ENCODE data around the gene PRIMA1. TPM values are rescaled to one million over a fixed set of nuclear protein-coding genes. Genes with fewer than 3 reads are reported as not detected.

The PRIMA1 gene
- total RNA-seq, 4 donors from 2014 or later: 0.33 to 0.88 (median 0.64) TPM

DNA sequence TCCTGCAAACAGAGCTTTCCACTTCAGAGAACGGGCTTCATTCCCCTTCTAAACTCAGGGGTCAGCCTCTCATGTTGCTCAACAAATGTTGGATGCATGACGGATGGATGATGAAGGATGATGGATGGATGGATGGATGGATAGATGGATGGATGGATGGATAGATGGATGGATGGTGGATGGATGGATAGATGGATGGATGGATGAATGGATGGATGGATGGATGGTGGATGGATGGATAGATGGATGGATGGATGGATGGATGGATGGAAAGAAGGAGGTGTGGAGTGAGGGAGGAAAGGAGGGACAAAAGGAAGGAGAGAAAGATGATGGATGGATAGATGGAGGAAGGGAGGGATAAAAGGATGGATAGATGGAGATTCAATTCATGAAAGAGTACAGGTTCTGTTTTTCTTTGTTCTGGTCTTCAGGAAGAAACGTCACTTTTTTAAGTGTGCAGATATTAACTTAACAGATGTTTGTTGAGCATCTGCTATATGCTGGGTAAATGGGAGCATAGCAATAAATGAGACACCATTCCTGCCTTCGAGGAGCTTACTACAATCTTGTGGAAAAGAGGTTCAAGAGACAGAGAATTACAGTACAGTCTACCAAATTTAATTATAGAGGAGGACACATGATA, 41.7 kb upstream of the PRIMA1 start:
- Histone ChIP-seq H3K4me3 (replicated peaks in 1 of 3) (no peak overlapping the region), H3K9me3 (no peaks in the 10 kb centered on the region), H3K4me1 (no peaks in the 10 kb centered on the region), H3K27me3 (no peaks in the 10 kb centered on the region), H3K27ac (no peak overlapping the region), H3K36me3 (no peaks in the 10 kb centered on the region)
- intact Hi-C loops (cut with DNase I): no loop called here
- 74 to 76% methylated on average over 4 of the region's 4 CpGs for WGBS, 2 donors
- no peak for DNase-seq
- TF ChIP-seq POLR2A (IDR thresholded peaks at IDR 0.05): no peak
- TF ChIP-seq, protein P1, sequence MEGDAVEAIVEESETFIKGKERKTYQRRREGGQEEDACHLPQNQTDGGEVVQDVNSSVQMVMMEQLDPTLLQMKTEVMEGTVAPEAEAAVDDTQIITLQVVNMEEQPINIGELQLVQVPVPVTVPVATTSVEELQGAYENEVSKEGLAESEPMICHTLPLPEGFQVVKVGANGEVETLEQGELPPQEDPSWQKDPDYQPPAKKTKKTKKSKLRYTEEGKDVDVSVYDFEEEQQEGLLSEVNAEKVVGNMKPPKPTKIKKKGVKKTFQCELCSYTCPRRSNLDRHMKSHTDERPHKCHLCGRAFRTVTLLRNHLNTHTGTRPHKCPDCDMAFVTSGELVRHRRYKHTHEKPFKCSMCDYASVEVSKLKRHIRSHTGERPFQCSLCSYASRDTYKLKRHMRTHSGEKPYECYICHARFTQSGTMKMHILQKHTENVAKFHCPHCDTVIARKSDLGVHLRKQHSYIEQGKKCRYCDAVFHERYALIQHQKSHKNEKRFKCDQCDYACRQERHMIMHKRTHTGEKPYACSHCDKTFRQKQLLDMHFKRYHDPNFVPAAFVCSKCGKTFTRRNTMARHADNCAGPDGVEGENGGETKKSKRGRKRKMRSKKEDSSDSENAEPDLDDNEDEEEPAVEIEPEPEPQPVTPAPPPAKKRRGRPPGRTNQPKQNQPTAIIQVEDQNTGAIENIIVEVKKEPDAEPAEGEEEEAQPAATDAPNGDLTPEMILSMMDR (IDR thresholded peaks at IDR 0.05): no peak

DNA sequence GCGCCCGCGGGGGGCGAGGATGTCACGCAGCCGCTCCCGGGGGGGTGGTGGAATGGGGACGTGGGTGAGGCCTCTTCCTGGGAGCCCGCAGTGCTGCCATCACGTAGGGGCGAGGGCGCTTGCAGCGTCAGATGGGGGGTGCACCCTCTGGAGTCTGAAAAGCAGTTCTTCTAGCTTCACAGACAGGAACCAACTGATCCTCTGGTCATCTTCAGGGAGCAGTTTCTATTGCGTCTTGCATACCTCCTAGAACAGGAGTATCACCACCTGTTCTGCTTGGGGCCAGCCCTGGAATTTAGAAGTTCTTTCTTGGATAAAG, 36.9 kb upstream of the PRIMA1 start:
- no peaks in the 10 kb centered on the region for H3K27me3 ChIP-seq
- H3K27ac ChIP-seq: no peak overlapping the region
- no peaks in the 10 kb centered on the region for H3K36me3 ChIP-seq
- no peaks in the 10 kb centered on the region for H3K9me3 ChIP-seq
- intact Hi-C loops (cut with DNase I): no loop called here
- DNase-seq: no peak
- 60 to 69% methylated on average over 2 to 6 of the region's 14 CpGs for WGBS, 2 donors
- H3K4me1 ChIP-seq: no peaks in the 10 kb centered on the region
- no peak overlapping the region for H3K4me3 ChIP-seq (replicated peaks in 1 of 3)
- TF ChIP-seq POLR2A (IDR thresholded peaks at IDR 0.05): no peak
- TF ChIP-seq, protein P1 (IDR thresholded peaks at IDR 0.05): no peak

DNA sequence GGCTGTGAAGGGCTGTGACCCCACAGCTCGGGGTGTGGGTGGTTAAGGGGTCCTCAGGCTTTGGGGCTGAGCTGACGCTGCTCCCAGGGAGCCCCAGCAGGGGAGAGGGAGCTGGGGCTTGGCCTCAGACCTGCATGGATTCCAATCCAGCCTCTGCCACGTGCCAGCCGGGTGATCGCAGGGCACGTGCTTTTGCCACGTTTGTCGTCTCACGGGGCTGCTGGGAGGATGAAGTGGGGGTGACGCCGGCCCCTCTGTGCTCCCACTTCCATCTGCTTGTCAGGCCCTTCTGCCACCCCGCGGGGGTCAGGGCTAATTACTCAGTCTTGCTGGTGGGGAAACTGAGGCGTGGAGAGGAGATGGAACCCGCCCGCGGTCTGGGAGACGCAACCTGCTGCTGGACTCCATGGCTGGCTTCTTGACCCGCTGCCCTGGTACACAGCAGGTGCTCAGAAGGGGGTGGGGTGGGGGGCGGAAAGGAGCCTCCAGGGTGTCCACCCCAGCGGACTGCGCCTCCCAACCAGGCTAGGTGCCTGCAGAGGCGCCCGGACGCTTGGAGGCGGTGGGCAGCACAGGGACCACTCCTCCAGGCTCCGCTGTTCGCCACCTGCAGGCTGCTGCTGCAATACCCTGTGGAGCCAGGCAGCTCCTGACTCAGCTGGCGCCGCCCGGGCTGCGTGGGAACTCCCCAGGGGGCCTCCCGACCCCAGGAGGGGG, 36.4 kb upstream of the PRIMA1 start:
- Histone ChIP-seq H3K4me1 (no peaks in the 10 kb centered on the region), H3K27me3 (no peaks in the 10 kb centered on the region), H3K27ac (no peak overlapping the region), H3K4me3 (replicated peaks in 1 of 3) (no peak overlapping the region), H3K36me3 (no peaks in the 10 kb centered on the region), H3K9me3 (no peaks in the 10 kb centered on the region)
- TF ChIP-seq POLR2A (IDR thresholded peaks at IDR 0.05): no peak
- TF ChIP-seq, protein P1 (IDR thresholded peaks at IDR 0.05): no peak
- DNase-seq: no peak
- intact Hi-C loops (cut with DNase I): no loop called here
- WGBS, 2 donors: 74 to 87% methylated on average over 6 to 17 of the region's 33 CpGs

DNA sequence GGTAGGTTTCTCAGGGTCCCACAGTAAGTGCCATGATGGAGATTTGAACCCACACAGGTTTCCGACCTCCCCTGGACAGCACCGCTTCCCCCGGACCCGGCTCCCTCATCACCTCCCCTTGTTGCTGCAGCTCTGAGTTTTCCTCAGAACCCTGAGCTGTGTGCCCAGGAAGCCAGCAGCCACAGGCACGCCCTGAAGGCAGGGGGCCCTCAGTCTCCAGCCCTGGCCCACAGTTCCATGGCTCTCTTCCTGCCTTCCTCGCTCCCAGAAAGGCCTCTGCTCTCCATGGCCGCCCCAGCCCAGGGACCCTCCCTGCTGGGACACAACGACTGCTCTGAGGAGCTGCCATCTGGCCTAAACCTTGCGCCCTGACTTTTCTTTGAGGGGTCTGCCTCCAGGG, 35.8 kb upstream of the PRIMA1 start:
- no peaks in the 10 kb centered on the region for H3K27me3 ChIP-seq
- intact Hi-C loops (cut with DNase I): no loop called here
- TF ChIP-seq POLR2A (IDR thresholded peaks at IDR 0.05): no peak
- TF ChIP-seq, protein P1 (IDR thresholded peaks at IDR 0.05): no peak
- no peaks in the 10 kb centered on the region for H3K9me3 ChIP-seq
- DNase-seq: no peak
- no peak overlapping the region for H3K27ac ChIP-seq
- no peak overlapping the region for H3K4me3 ChIP-seq (replicated peaks in 1 of 3)
- H3K36me3 ChIP-seq: no peaks in the 10 kb centered on the region
- no peaks in the 10 kb centered on the region for H3K4me1 ChIP-seq
- WGBS, 2 donors: 60 to 78% methylated on average over 2 to 9 of the region's 9 CpGs

DNA sequence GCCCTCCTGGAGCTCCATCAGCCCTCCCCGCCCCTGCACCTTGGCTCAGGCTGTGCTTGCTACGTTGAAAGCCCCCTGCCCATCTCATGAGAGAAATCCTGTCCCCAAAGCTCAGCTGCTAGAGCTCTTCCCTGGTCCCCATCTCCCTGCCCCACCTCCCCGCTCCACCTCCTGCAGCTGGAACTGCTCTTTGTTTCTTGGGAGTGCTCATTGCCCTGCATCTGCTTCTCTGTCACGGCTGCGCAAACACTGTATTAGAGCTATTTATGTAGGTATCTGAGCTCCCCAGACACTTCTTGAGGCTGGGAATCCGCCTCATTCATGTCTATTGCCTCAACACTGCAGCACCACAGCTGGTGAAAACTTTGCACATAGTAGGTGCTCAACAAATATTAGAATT, 32.8 kb upstream of the PRIMA1 start:
- 73 to 82% methylated on average over 5 to 6 of the region's 6 CpGs for WGBS, 2 donors
- H3K4me1 ChIP-seq: no peaks in the 10 kb centered on the region
- TF ChIP-seq, protein P1 (IDR thresholded peaks at IDR 0.05): no peak
- no peak for TF ChIP-seq POLR2A (IDR thresholded peaks at IDR 0.05)
- no peak for DNase-seq
- no peak overlapping the region for H3K27ac ChIP-seq
- no peaks in the 10 kb centered on the region for H3K36me3 ChIP-seq
- H3K9me3 ChIP-seq: no peaks in the 10 kb centered on the region
- no peak overlapping the region for H3K4me3 ChIP-seq (replicated peaks in 1 of 3)
- no peaks in the 10 kb centered on the region for H3K27me3 ChIP-seq
- intact Hi-C loops (cut with DNase I): no loop called here

All from thyroid gland (tissue), 4 donors.